ENCODE data around the gene MPHOSPH9. TPM values are rescaled to one million over a fixed set of nuclear protein-coding genes. Genes with fewer than 3 reads are reported as not detected.
A peak's percentile ranks its signal among the peaks of the same experiment; 100 is the strongest.

Gene MPHOSPH9
- total RNA-seq, 1 donor from 2014 or later = 33.9 TPM

DNA sequence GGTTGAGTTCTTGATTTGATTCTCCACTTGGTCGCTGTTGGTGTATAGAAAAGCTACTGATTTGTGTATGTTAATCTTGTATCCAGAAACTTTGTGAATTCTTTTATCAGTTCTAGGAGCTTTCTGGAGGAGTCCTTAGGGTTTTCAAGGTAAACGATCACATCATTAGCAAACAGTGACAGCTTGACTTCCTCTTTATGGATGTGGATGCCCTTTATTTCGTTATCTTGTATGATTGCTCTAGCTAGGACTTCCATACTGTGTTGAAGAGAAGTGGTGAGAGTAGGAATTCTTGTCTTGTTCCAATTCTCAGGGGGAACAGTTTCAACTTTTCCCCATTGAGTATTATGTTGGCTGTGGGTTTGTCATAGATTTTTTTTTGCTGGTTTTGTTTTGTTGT is 12.7 kb upstream of the MPHOSPH9 start:
- Mint-ChIP-seq H3K27me3 (ENCODE audit: unreplicated experiment) (no peaks in the 10 kb centered on the region), H3K4me3 (ENCODE audit: unreplicated experiment) (no peak overlapping the region), H3K36me3 (ENCODE audit: unreplicated experiment) (peaks cover 25% of the 10 kb centered on the region), H3K9me3 (ENCODE audit: unreplicated experiment) (no peaks in the 10 kb centered on the region), H3K27ac (ENCODE audit: unreplicated experiment) (no peak overlapping the region), H3K4me1 (ENCODE audit: unreplicated experiment) (peaks cover 25% of the 10 kb centered on the region)
- TF ChIP-seq, protein P1, sequence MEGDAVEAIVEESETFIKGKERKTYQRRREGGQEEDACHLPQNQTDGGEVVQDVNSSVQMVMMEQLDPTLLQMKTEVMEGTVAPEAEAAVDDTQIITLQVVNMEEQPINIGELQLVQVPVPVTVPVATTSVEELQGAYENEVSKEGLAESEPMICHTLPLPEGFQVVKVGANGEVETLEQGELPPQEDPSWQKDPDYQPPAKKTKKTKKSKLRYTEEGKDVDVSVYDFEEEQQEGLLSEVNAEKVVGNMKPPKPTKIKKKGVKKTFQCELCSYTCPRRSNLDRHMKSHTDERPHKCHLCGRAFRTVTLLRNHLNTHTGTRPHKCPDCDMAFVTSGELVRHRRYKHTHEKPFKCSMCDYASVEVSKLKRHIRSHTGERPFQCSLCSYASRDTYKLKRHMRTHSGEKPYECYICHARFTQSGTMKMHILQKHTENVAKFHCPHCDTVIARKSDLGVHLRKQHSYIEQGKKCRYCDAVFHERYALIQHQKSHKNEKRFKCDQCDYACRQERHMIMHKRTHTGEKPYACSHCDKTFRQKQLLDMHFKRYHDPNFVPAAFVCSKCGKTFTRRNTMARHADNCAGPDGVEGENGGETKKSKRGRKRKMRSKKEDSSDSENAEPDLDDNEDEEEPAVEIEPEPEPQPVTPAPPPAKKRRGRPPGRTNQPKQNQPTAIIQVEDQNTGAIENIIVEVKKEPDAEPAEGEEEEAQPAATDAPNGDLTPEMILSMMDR (IDR thresholded peaks at IDR 0.05) = no peak
- DNase-seq (ENCODE audit: extremely low spot score, unreplicated experiment) = no peak

DNA sequence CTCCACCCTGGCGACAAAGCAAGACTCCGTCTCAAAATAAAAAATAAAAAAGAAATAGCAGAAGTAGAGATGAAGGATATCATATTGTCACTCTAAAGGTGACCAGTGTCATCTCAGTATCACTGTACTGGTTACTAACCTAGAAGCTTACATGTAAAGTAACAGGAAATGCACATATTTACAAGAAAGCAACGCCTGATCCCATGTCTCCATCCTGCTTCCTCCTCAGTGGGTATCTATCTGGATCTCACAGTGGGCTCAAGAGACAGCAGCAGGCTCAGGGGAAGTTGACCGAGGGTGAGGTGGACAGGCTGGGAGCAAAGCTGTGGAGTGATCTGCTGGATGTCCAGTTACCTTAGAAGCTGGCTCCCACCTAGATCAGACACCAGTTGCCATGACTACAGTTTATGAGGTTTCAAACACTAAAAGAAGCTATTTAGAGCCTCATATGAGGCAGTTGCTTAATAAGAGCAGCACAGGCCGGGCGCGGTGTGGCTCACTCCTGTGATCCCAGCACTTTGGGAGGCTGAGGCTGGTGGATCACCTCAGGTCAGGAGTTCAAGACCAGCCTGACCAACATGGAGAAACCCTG is 10.8 kb upstream of the MPHOSPH9 start:
- no peak overlapping the region for H3K4me3 Mint-ChIP-seq (ENCODE audit: unreplicated experiment)
- no peaks in the 10 kb centered on the region for H3K9me3 Mint-ChIP-seq (ENCODE audit: unreplicated experiment)
- H3K4me1 Mint-ChIP-seq (ENCODE audit: unreplicated experiment) = peaks cover 19% of the 10 kb centered on the region
- no peak for DNase-seq (ENCODE audit: extremely low spot score, unreplicated experiment)
- TF ChIP-seq, protein P1 (IDR thresholded peaks at IDR 0.05) = no peak
- H3K27me3 Mint-ChIP-seq (ENCODE audit: unreplicated experiment) = no peaks in the 10 kb centered on the region
- no peak overlapping the region for H3K27ac Mint-ChIP-seq (ENCODE audit: unreplicated experiment)
- peaks cover 21% of the 10 kb centered on the region for H3K36me3 Mint-ChIP-seq (ENCODE audit: unreplicated experiment)

DNA sequence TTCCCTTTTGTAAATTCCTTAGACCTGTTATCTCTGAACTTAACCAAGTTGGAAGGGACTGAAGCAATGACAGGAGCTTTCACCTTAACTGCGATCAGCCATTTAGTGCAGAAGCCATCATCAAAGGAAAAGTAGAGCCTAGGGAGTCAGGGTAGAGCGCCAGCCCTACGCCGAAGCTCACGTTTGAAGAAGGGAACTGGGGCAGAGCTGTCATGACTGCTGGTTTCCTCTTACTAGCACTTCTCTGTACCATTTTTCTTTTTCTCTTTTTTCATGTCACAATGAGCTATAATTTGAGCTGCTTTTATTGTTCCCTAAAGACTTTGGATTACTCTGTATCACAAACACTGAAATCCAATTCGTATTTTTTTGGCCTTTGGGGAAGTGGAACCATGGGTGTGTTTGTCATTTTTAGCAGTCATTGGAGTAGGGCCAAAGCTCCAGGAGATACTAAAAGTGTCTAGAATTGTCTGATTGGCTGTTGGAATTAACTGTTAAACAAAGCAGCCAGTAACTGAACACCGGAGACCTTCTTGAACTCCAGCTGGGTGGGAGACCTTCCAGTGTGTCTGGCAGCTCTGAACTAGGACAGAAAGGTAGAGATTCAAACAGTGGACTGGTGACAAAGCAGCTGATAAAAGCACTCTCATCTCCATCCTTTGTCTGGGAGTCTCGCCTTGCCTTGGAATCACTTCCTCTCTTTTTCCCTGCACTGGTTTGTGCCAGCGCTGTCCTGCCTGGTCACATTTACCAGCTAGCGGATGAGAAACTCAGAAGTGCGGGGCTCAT is 9.4 kb upstream of the MPHOSPH9 start:
- Mint-ChIP-seq H3K27me3 (ENCODE audit: unreplicated experiment) (no peaks in the 10 kb centered on the region), H3K27ac (ENCODE audit: unreplicated experiment) (peak overlapping the region; percentile 91), H3K36me3 (ENCODE audit: unreplicated experiment) (peaks cover 12% of the 10 kb centered on the region), H3K9me3 (ENCODE audit: unreplicated experiment) (no peaks in the 10 kb centered on the region), H3K4me1 (ENCODE audit: unreplicated experiment) (peaks cover 22% of the 10 kb centered on the region), H3K4me3 (ENCODE audit: unreplicated experiment) (no peak overlapping the region)
- DNase-seq (ENCODE audit: extremely low spot score, unreplicated experiment) = no peak
- TF ChIP-seq, protein P1 (IDR thresholded peaks at IDR 0.05) = no peak

DNA sequence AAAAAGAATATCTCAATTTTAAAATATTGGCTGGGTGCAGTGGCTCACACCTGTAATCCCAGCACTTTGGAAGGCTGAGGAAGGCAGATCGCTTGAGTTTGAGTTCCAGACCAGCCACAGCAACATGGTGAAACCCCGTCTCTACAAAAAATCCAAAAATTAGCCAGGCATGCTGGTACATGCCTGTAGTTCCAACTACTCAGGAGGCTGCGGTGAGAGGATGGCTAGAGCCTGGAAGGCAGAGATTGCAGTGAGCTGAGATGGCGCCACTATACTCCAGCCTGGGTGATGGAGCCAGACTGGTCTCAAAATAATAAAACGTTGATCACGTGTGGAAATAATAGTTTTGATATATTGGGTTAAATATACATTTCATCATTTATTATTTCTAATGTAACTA is 6.0 kb upstream of the MPHOSPH9 start:
- TF ChIP-seq, protein P1 (IDR thresholded peaks at IDR 0.05) = no peak
- H3K27ac Mint-ChIP-seq (ENCODE audit: unreplicated experiment) = no peak overlapping the region
- no peak overlapping the region for H3K4me3 Mint-ChIP-seq (ENCODE audit: unreplicated experiment)
- DNase-seq (ENCODE audit: extremely low spot score, unreplicated experiment) = no peak
- H3K27me3 Mint-ChIP-seq (ENCODE audit: unreplicated experiment) = no peaks in the 10 kb centered on the region
- H3K9me3 Mint-ChIP-seq (ENCODE audit: unreplicated experiment) = no peaks in the 10 kb centered on the region
- peaks cover 30% of the 10 kb centered on the region for H3K4me1 Mint-ChIP-seq (ENCODE audit: unreplicated experiment)
- peaks cover 4% of the 10 kb centered on the region for H3K36me3 Mint-ChIP-seq (ENCODE audit: unreplicated experiment)

GRCh38 chr12:123238330-123238682 is 5.4 kb upstream of the MPHOSPH9 start:
- no peak overlapping the region for H3K27ac Mint-ChIP-seq (ENCODE audit: unreplicated experiment)
- no peak for DNase-seq (ENCODE audit: extremely low spot score, unreplicated experiment)
- TF ChIP-seq, protein P1 (IDR thresholded peaks at IDR 0.05) = no peak

More at GRCh38 chr12:123238330-123238682, 5.4 kb upstream of the MPHOSPH9 start:
- Mint-ChIP-seq H3K36me3 (ENCODE audit: unreplicated experiment) (peaks cover 4% of the 10 kb centered on the region), H3K9me3 (ENCODE audit: unreplicated experiment) (no peaks in the 10 kb centered on the region), H3K27me3 (ENCODE audit: unreplicated experiment) (no peaks in the 10 kb centered on the region), H3K4me3 (ENCODE audit: unreplicated experiment) (no peak overlapping the region), H3K4me1 (ENCODE audit: unreplicated experiment) (peaks cover 36% of the 10 kb centered on the region)
